Muscle layer of duodenum (tissue), 2 donors: Measurements from ENCODE around the gene JAK3.

Experiments
- H3K27ac ChIP-seq: one replicate; pipeline ENCODE4 v1.7.0; 2013; ENCODE audit warnings: mild to moderate bottlenecking, low read length
- H3K27me3 ChIP-seq: one replicate; pipeline ENCODE4 v1.7.0; 2013; ENCODE audit warnings: low read depth, mild to moderate bottlenecking, control low read depth, low read length
- H3K36me3 ChIP-seq, 2 donors: one replicate each; pipeline ENCODE4 v1.7.0; 2013; ENCODE audit warnings: low read length in 2 of 2, control low read depth in 1 of 2, mild to moderate bottlenecking in 1 of 2; ENCODE audit not compliant: insufficient read depth in 2 of 2, control insufficient read depth in 1 of 2
- H3K4me1 ChIP-seq, 2 donors: one replicate each; pipeline ENCODE4 v1.7.0; 2013; ENCODE audit warnings: low read length in 2 of 2, mild to moderate bottlenecking in 2 of 2, control low read depth in 1 of 2, moderate library complexity in 1 of 2; ENCODE audit not compliant: insufficient read depth in 2 of 2, control insufficient read depth in 1 of 2
- H3K4me3 ChIP-seq, 2 donors: one replicate each; pipeline ENCODE4 v1.7.0; 2013; ENCODE audit warnings: low read length in 2 of 2, low read depth in 1 of 2, mild to moderate bottlenecking in 1 of 2
- H3K9me3 ChIP-seq, 2 donors: one replicate each; pipeline ENCODE4 v1.7.0; 2013; ENCODE audit warnings: low read length in 2 of 2, control low read depth in 1 of 2, mild to moderate bottlenecking in 1 of 2; ENCODE audit not compliant: control insufficient read depth in 1 of 2
- donor health status: healthy.

Gene JAK3

DNA sequence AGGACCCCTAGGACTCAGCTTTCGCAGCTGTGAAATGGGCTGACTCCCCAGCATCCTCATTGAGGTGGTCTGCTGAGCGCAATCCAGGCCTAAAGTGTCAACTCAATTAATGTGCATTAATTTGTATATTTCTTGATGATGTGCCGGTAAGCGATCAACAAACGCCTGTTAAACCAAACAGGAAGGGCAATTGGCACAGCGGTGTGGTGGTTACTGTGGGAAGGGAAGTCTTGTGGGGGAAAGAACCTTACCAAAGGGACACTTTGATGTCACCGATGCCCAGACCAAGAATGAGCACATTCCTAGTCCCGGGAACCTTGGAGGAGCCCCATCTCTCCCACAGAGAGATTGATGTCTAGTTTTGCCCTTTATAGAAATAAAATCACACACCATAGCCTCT, 1.6 kb downstream of the JAK3 start:
- peaks cover 4 to 13% of the 10 kb centered on the region in 2 donors for H3K4me1 ChIP-seq
- H3K9me3 ChIP-seq, result no peaks in the 10 kb centered on the region
- no peak overlapping the region for H3K27ac ChIP-seq
- H3K4me3 ChIP-seq, result no peak overlapping the region
- no peaks in the 10 kb centered on the region for H3K27me3 ChIP-seq
- H3K36me3 ChIP-seq, result no peaks in the 10 kb centered on the region

DNA sequence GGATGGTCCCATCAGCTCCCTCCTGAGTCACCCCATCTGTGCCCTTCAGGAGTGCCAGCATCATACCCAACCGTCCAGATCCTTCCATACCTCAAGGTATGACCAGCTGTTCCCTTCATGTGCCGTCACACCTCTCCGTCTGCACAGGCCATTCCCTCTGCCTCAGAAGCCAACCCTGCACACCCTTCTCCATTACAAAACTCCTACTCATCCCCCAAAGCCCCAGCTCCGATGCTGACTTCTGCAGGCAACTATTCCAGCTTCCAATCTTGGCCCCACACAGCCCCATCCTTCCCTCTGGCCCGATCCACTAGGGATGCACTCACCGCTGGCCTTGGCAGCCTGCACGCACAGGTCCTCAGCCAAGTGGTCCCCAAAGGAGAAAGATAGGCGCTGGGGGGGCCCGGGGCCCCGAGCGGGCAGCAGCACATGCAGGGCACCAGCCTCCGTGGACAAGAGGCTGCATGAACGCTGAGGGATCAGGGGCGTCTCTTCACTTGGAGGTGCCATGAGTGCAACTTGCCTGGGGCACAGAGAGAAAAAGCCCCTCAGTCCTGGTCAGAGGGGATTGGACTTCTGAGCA, 3.8 kb downstream of the JAK3 start:
- Histone ChIP-seq H3K27me3 (no peaks in the 10 kb centered on the region), H3K27ac (no peak overlapping the region), H3K36me3 (no peaks in the 10 kb centered on the region)

DNA sequence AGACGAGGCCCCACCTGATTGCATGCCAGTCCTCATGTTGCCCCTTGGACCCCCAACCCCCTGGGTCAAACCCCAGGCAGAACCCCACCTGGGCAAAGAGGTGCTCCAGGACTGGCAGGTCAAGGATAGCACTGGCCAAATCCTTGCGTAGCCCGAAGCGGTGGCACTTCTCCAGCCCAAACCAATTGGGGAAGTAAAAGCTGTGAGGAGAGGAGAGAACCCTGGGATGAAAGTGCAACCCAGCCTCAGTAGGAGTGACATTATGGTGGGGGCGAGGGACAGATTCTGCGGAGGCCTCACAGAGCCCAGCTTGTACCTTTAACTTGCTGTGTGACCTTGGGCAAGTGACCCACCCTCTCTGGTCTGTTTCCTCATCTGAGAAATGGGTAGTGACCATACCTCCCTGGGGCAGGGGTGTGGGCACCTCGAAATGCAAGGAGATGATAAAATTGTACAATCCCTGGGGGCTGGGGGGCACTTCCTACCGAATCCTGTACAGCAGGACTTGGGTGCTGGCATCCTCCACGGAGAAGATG, 4.4 kb downstream of the JAK3 start:
- Histone ChIP-seq H3K4me1 (peaks cover 0 to 15% of the 10 kb centered on the region in 2 donors), H3K9me3 (no peaks in the 10 kb centered on the region), H3K4me3 (no peak overlapping the region), H3K27ac (no peak overlapping the region), H3K27me3 (no peaks in the 10 kb centered on the region), H3K36me3 (no peaks in the 10 kb centered on the region)

More for the DNA sequence above, 3.8 kb downstream of the JAK3 start:
- Histone ChIP-seq H3K4me3 (no peak overlapping the region), H3K9me3 (no peaks in the 10 kb centered on the region), H3K4me1 (peaks cover 0 to 15% of the 10 kb centered on the region in 2 donors)

DNA sequence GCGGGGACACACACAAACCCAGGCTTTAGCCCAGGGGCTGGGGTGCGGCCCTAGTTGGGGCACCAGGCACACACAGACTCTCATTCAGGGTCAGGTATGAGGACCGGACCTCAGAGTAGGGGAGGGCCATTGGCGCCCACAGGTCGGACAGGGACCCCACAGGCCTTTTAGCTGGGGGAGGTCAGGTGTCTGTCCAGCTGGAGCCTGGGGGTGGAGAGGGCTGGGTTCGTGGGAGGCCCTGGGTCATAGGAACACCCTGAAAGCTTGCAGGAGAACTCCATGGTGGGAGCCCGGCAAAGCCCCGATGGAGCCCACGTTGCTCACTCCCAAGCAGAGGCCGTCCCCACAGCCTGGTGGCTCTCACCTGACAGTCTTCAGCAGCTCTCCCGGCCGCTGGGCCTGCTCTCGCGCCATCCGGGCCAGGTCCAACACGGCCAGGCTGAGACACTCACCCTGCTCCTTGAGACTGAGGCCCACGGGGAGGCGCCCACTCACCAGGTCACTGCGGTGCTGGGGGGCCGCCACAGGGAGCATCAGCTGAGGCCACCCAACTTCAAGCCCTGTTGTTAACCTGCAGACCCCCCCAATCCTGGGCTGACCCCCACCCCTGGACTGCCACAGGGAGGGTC, 5.0 kb downstream of the JAK3 start:
- H3K4me3 ChIP-seq, result peak overlapping the region in 1 of 2 donors; percentile 37
- no peaks in the 10 kb centered on the region for H3K9me3 ChIP-seq
- H3K36me3 ChIP-seq, result no peaks in the 10 kb centered on the region
- H3K27me3 ChIP-seq, result no peaks in the 10 kb centered on the region
- H3K27ac ChIP-seq, result no peak overlapping the region
- H3K4me1 ChIP-seq, result peaks cover 0 to 15% of the 10 kb centered on the region in 2 donors

DNA sequence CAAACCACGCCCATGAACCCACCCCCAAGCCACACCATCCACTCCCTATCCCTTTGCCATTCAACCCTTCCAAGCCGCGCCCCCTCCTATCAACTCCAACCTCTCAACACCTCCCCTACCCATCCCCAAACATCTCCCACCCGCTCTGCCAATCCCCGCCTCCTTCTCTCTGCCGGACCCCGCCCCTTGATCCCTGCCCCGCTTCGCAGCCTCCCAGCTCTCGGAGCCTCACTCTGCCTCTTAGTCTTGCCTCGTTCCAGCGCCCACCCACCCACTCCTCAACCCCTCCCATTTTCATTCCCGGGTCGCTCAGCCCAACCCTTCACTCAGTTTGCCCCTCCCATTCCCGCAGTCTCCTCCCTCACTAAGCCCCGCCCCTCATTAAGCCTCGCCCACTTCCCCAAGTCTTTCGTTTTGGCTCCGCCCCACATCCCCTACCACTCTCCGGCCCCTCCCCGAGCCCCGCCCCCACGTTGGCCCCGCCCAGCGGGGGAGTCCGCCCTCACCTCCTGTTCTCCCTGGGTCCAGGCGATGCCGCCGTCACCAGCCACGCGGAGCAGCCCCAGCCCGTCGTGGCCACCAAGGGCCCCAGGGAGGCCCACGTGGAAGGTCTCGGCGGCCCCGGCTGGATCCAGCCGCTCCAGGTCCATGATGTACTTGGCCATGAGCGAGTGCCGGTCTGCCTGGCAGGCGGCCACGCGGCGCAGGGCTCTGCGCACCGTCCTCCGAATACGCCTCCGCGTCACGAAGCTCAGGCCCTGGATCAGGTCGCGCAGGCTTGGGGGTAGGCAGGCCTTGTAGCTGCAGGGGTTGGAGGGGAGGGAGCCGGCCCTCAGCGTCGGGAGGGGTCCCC, 5.7 kb downstream of the JAK3 start:
- H3K4me1 ChIP-seq, result peaks cover 0 to 15% of the 10 kb centered on the region in 2 donors
- no peak overlapping the region for H3K27ac ChIP-seq
- H3K36me3 ChIP-seq, result no peaks in the 10 kb centered on the region
- H3K9me3 ChIP-seq, result no peaks in the 10 kb centered on the region
- H3K27me3 ChIP-seq, result no peaks in the 10 kb centered on the region
- peak overlapping the region in 1 of 2 donors; percentile 40 for H3K4me3 ChIP-seq

- H3K27ac ChIP-seq, result no peak overlapping the region
- H3K9me3 ChIP-seq, result no peaks in the 10 kb centered on the region
- H3K36me3 ChIP-seq, result no peaks in the 10 kb centered on the region
- peaks cover 0 to 15% of the 10 kb centered on the region in 2 donors for H3K4me1 ChIP-seq
- H3K27me3 ChIP-seq, result no peaks in the 10 kb centered on the region
- peak overlapping the region in 1 of 2 donors; percentile 40 for H3K4me3 ChIP-seq
These were observed 6.4 kb downstream of the JAK3 start for GRCh38 chr19:17841371-17841809.

DNA sequence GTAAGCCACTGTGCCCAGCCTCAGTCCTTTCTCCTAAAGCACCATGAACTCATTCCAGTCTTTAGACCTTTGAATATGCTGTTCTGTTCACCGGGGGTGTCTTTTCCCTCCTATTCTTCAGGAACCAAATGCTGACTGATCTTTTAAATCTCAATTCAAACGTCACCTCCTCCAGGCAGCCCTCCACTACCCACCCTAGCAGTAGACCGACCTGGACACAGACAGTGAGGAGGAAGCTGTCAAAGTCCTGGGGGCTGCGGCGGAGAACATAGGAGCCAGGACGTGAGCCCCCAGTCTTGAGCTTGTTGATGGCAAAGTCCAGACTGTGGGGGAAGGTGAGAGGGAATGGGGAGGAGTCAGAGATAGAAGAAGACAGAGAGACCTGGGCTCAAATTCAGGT, 7.8 kb downstream of the JAK3 start:
- peaks cover 0 to 15% of the 10 kb centered on the region in 2 donors for H3K4me1 ChIP-seq
- no peaks in the 10 kb centered on the region for H3K9me3 ChIP-seq
- no peaks in the 10 kb centered on the region for H3K36me3 ChIP-seq
- H3K27ac ChIP-seq, result no peak overlapping the region
- H3K4me3 ChIP-seq, result no peak overlapping the region
- no peaks in the 10 kb centered on the region for H3K27me3 ChIP-seq

GRCh38 chr19:17837972-17838371, 9.8 kb downstream of the JAK3 start:
- H3K36me3 ChIP-seq, result no peaks in the 10 kb centered on the region
- no peaks in the 10 kb centered on the region for H3K27me3 ChIP-seq
- H3K27ac ChIP-seq, result no peak overlapping the region
- H3K4me3 ChIP-seq, result no peak overlapping the region
- H3K4me1 ChIP-seq, result peaks cover 0 to 15% of the 10 kb centered on the region in 2 donors
- H3K9me3 ChIP-seq, result no peaks in the 10 kb centered on the region

GRCh38 chr19:17836530-17836929, 11.3 kb downstream of the JAK3 start:
- no peaks in the 10 kb centered on the region for H3K36me3 ChIP-seq
- H3K27ac ChIP-seq, result no peak overlapping the region
- H3K4me3 ChIP-seq, result no peak overlapping the region
- no peaks in the 10 kb centered on the region for H3K27me3 ChIP-seq
- H3K4me1 ChIP-seq, result peaks cover 0 to 6% of the 10 kb centered on the region in 2 donors
- H3K9me3 ChIP-seq, result no peaks in the 10 kb centered on the region

GRCh38 chr19:17835182-17836006, 12.4 kb downstream of the JAK3 start:
- H3K27ac ChIP-seq, result no peak overlapping the region
- no peaks in the 10 kb centered on the region for H3K9me3 ChIP-seq
- peaks cover 0 to 7% of the 10 kb centered on the region in 2 donors for H3K4me1 ChIP-seq
- no peaks in the 10 kb centered on the region for H3K27me3 ChIP-seq
- no peak overlapping the region for H3K4me3 ChIP-seq
- no peaks in the 10 kb centered on the region for H3K36me3 ChIP-seq
